IPS-20b (cell line): ENCODE measurements around the gene DARS1.

Experiments
- H3K27ac ChIP-seq: one replicate; pipeline ENCODE4 v1.5.1; 2013; ENCODE audit warnings: low read length
- H3K27me3 ChIP-seq: 2 replicates; pipeline ENCODE4 v1.6.1; 2013; ENCODE audit warnings: mild to moderate bottlenecking, low read length, inconsistent platforms; ENCODE audit not compliant: insufficient read depth
- H3K36me3 ChIP-seq: 2 replicates; pipeline ENCODE4 v1.6.1; 2013; ENCODE audit warnings: low read depth, mild to moderate bottlenecking, inconsistent platforms, low read length, moderate library complexity; ENCODE audit not compliant: insufficient read depth
- H3K4me1 ChIP-seq: 2 replicates; pipeline ENCODE4 v1.6.1; 2013; ENCODE audit warnings: mild to moderate bottlenecking, control low read depth, inconsistent platforms, low read length, moderate library complexity; ENCODE audit not compliant: insufficient read depth
- H3K4me3 ChIP-seq: 2 replicates; pipeline ENCODE4 v1.5.1; 2013; ENCODE audit warnings: mild to moderate bottlenecking, low read length, inconsistent platforms
- H3K9ac ChIP-seq: 2 replicates; pipeline ENCODE4 v1.6.1; 2013; ENCODE audit warnings: low read depth, mild to moderate bottlenecking, inconsistent platforms, low read length, moderate library complexity
- H3K9me3 ChIP-seq: 2 replicates; pipeline ENCODE4 v1.6.1; 2013; ENCODE audit warnings: mild to moderate bottlenecking, low read depth, low read length, inconsistent platforms; ENCODE audit not compliant: insufficient read depth

DARS1 gene

DNA sequence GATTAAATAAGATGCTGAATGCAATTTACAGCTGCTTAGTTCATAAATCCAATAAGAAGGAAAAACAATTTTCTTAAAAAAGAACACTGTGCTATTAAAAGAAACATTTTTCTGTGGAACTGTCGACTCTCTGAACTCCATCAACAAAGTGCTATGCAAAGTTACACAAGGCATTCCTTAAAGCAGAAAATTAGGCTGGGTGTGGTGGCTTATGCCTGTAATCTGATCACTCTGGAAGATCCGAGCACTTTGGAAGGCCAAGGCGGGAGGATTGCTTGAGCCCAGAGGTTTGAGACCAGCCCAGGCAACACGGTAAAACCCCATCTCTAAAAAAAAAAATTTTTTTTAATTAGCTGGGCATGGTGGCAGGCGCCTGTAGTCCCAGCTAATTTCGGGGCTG, 122.2 kb downstream of the DARS1 start:
- Histone ChIP-seq H3K9me3 (no peaks in the 10 kb centered on the region), H3K27me3 (no peaks in the 10 kb centered on the region), H3K27ac (no peak overlapping the region), H3K4me1 (no peaks in the 10 kb centered on the region), H3K9ac (no peak overlapping the region), H3K36me3 (peaks cover 94% of the 10 kb centered on the region), H3K4me3 (no peak overlapping the region)

DNA sequence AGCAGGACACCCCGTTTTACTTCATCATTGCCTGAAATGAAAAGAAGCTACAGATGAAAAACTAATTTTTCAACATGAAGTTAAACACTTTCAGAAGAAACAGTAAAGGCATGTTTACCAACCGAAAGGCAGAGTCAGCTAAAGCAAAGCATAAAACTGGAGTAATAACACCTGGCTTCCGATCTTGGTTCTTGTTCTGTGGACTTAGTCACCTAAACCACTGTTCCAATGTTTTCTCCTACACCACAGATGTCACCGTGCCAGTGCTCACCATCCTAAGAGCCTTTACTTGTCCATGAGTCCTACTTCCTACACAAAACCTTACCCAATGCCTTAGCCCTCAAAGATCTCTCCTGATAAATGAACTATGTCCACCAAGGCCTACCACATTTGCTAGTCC, 122.7 kb downstream of the DARS1 start:
- no peaks in the 10 kb centered on the region for H3K27me3 ChIP-seq
- H3K27ac ChIP-seq, result no peak overlapping the region
- no peak overlapping the region for H3K4me3 ChIP-seq
- no peak overlapping the region for H3K9ac ChIP-seq
- peaks cover 94% of the 10 kb centered on the region for H3K36me3 ChIP-seq
- H3K9me3 ChIP-seq, result no peaks in the 10 kb centered on the region
- H3K4me1 ChIP-seq, result no peaks in the 10 kb centered on the region
